Measurements from ENCODE around the gene ZMIZ1. TPM values are rescaled to one million over a fixed set of nuclear protein-coding genes. Genes with fewer than 3 reads are reported as not detected.

Gene ZMIZ1
- total and polyA plus RNA-seq, 2 experiments from 2014 or later = 9.2 to 30.9 TPM

DNA sequence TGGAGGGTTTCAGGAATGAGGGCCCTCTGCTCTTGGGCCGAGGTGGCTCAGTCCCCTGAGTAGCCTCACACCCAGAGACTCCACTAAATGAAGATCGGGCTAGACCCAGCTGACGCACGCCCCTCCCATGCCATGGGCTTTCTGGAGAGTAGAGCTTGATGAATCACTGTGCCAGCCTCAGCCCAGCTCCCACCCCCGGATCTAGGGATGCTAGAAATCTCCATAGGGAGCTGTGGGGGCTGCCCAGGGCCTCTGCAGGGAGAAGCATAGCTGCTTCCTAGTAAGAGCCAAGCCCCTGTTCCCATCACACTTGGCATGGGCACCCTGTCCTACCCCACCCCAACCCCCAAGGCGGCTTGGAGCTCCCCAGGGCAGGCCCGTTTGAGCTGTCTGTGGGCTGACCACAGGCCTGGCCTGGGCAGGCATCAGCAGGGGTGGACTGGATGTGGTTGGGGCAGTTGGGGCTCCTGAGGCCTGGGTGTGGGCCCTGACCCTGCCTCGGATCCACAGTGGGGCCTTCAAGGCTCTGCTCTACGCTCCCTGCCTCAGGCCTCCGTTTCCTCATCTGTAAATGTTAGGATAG lies 121.2 kb downstream of the ZMIZ1 start:
- Mint-ChIP-seq H3K36me3 (ENCODE audit: low read depth) (peaks cover 6% of the 10 kb centered on the region; the same call in 1 of the 3 replicates), H3K9me3 (no peaks in the 10 kb centered on the region), H3K27me3 (ENCODE audit: insufficient read depth, low read depth, poor library complexity) (peaks cover 8% of the 10 kb centered on the region), H3K4me1 (peaks cover 36% of the 10 kb centered on the region), H3K4me3 (no peak overlapping the region), H3K27ac (peak overlapping the region; percentile 67; the same call in 1 of the 2 replicates)
- TF ChIP-seq EZH2phosphoT487 (IDR thresholded peaks at IDR 0.05; ENCODE audit: unreplicated experiment) (no peak), NANOG (IDR thresholded peaks at IDR 0.05; ENCODE audit: borderline replicate concordance) (no peak), JUNB (IDR thresholded peaks at IDR 0.05; ENCODE audit: unreplicated experiment) (no peak), CTCF (conservative IDR thresholded peaks at IDR 0.05; ENCODE audit: low read depth in 2 of 2) (no peak), STAT1 (IDR thresholded peaks at IDR 0.05; ENCODE audit: unreplicated experiment) (no peak), EZH2 (IDR thresholded peaks at IDR 0.05; ENCODE audit: low read depth, unreplicated experiment) (no peak)
- TF ChIP-seq, protein P1, sequence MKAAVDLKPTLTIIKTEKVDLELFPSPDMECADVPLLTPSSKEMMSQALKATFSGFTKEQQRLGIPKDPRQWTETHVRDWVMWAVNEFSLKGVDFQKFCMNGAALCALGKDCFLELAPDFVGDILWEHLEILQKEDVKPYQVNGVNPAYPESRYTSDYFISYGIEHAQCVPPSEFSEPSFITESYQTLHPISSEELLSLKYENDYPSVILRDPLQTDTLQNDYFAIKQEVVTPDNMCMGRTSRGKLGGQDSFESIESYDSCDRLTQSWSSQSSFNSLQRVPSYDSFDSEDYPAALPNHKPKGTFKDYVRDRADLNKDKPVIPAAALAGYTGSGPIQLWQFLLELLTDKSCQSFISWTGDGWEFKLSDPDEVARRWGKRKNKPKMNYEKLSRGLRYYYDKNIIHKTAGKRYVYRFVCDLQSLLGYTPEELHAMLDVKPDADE (IDR thresholded peaks at IDR 0.05) = no peak
- TF ChIP-seq, protein P2, sequence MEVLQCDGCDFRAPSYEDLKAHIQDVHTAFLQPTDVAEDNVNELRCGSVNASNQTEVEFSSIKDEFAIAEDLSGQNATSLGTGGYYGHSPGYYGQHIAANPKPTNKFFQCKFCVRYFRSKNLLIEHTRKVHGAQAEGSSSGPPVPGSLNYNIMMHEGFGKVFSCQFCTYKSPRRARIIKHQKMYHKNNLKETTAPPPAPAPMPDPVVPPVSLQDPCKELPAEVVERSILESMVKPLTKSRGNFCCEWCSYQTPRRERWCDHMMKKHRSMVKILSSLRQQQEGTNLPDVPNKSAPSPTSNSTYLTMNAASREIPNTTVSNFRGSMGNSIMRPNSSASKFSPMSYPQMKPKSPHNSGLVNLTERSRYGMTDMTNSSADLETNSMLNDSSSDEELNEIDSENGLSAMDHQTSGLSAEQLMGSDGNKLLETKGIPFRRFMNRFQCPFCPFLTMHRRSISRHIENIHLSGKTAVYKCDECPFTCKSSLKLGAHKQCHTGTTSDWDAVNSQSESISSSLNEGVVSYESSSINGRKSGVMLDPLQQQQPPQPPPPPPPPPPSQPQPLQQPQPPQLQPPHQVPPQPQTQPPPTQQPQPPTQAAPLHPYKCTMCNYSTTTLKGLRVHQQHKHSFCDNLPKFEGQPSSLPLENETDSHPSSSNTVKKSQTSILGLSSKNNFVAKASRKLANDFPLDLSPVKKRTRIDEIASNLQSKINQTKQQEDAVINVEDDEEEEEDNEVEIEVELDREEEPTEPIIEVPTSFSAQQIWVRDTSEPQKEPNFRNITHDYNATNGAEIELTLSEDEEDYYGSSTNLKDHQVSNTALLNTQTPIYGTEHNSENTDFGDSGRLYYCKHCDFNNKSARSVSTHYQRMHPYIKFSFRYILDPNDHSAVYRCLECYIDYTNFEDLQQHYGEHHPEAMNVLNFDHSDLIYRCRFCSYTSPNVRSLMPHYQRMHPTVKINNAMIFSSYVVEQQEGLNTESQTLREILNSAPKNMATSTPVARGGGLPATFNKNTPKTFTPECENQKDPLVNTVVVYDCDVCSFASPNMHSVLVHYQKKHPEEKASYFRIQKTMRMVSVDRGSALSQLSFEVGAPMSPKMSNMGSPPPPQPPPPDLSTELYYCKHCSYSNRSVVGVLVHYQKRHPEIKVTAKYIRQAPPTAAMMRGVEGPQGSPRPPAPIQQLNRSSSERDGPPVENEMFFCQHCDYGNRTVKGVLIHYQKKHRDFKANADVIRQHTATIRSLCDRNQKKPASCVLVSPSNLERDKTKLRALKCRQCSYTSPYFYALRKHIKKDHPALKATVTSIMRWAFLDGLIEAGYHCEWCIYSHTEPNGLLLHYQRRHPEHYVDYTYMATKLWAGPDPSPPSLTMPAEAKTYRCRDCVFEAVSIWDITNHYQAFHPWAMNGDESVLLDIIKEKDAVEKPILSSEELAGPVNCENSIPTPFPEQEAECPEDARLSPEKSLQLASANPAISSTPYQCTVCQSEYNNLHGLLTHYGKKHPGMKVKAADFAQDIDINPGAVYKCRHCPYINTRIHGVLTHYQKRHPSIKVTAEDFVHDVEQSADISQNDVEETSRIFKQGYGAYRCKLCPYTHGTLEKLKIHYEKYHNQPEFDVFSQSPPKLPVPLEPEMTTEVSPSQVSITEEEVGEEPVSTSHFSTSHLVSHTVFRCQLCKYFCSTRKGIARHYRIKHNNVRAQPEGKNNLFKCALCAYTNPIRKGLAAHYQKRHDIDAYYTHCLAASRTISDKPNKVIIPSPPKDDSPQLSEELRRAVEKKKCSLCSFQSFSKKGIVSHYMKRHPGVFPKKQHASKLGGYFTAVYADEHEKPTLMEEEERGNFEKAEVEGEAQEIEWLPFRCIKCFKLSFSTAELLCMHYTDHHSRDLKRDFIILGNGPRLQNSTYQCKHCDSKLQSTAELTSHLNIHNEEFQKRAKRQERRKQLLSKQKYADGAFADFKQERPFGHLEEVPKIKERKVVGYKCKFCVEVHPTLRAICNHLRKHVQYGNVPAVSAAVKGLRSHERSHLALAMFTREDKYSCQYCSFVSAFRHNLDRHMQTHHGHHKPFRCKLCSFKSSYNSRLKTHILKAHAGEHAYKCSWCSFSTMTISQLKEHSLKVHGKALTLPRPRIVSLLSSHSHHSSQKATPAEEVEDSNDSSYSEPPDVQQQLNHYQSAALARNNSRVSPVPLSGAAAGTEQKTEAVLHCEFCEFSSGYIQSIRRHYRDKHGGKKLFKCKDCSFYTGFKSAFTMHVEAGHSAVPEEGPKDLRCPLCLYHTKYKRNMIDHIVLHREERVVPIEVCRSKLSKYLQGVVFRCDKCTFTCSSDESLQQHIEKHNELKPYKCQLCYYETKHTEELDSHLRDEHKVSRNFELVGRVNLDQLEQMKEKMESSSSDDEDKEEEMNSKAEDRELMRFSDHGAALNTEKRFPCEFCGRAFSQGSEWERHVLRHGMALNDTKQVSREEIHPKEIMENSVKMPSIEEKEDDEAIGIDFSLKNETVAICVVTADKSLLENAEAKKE (CRISPR knock-in tag; IDR thresholded peaks at IDR 0.05) = no peak
- TF ChIP-seq, protein P3, sequence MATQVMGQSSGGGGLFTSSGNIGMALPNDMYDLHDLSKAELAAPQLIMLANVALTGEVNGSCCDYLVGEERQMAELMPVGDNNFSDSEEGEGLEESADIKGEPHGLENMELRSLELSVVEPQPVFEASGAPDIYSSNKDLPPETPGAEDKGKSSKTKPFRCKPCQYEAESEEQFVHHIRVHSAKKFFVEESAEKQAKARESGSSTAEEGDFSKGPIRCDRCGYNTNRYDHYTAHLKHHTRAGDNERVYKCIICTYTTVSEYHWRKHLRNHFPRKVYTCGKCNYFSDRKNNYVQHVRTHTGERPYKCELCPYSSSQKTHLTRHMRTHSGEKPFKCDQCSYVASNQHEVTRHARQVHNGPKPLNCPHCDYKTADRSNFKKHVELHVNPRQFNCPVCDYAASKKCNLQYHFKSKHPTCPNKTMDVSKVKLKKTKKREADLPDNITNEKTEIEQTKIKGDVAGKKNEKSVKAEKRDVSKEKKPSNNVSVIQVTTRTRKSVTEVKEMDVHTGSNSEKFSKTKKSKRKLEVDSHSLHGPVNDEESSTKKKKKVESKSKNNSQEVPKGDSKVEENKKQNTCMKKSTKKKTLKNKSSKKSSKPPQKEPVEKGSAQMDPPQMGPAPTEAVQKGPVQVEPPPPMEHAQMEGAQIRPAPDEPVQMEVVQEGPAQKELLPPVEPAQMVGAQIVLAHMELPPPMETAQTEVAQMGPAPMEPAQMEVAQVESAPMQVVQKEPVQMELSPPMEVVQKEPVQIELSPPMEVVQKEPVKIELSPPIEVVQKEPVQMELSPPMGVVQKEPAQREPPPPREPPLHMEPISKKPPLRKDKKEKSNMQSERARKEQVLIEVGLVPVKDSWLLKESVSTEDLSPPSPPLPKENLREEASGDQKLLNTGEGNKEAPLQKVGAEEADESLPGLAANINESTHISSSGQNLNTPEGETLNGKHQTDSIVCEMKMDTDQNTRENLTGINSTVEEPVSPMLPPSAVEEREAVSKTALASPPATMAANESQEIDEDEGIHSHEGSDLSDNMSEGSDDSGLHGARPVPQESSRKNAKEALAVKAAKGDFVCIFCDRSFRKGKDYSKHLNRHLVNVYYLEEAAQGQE (IDR thresholded peaks at IDR 0.05; ENCODE audit: unreplicated experiment) = no peak
- H3K36me3 ChIP-seq (ENCODE audit: insufficient read depth) = no peaks in the 10 kb centered on the region
- no peak overlapping the region for H2AFZ ChIP-seq
- DNase-seq (ENCODE audit: low spot score) (no peak), ATAC-seq (no peak)
- H3K27me3 ChIP-seq (ENCODE audit: insufficient read depth) = no peaks in the 10 kb centered on the region
- no peaks in the 10 kb centered on the region; the same call in 1 of the 2 replicates for H3F3A ChIP-seq (replicated peaks; ENCODE audit: low read depth)
- no peak overlapping the region for H3K4me3 ChIP-seq
- no peaks in the 10 kb centered on the region for H3K79me2 ChIP-seq (replicated peaks; ENCODE audit: insufficient read depth)
- H3K9me2 ChIP-seq (ENCODE audit: insufficient read depth) = no peaks in the 10 kb centered on the region
- H3K4me1 ChIP-seq (ENCODE audit: insufficient read depth) = peaks cover 9% of the 10 kb centered on the region
- no peak overlapping the region for H3K27ac ChIP-seq (ENCODE audit: low read depth)
- H3K4me2 ChIP-seq = no peak overlapping the region
- no peaks in the 10 kb centered on the region for H4K20me1 ChIP-seq (replicated peaks; ENCODE audit: insufficient read depth)

Data from GM23338 (cell line).